ENCODE data around the gene ZNF385D.

The ZNF385D gene

DNA sequence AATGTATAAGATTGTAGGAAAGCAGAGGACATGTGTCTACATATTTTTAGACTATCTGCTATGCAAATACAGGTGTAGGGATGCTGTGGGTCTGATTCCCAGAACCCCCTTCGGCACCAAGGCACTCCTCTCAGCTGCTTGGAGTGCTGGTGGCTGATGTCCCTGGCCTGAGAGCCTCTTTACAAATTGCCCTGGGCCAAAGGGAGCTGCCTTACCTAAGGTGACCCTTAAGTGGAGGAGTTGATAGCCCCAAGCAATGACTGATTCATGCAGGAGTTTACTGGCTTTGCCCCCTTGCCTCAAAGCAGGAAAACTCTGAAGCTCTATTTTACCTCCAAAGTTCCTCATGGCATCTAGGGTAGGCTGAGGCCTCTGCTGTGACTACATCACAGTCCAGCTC lies 83.0 kb downstream of the ZNF385D start:
- Histone ChIP-seq H3K4me3 (ENCODE audit: low read length) (no peak overlapping the region), H3K9ac (ENCODE audit: low read length) (no peak overlapping the region), H3K9me3 (ENCODE audit: control insufficient read depth, low read depth, low read length) (no peaks in the 10 kb centered on the region), H3K27ac (ENCODE audit: low read length) (no peak overlapping the region), H3K36me3 (ENCODE audit: control insufficient read depth, low read depth, low read length) (no peaks in the 10 kb centered on the region), H3K4me1 (ENCODE audit: control insufficient read depth, low read depth, low read length) (peaks cover 10% of the 10 kb centered on the region), H3K27me3 (ENCODE audit: control insufficient read depth, insufficient read depth, low read length) (no peaks in the 10 kb centered on the region)

- Histone ChIP-seq H3K27ac (ENCODE audit: low read length) (no peak overlapping the region), H3K9ac (ENCODE audit: low read length) (no peak overlapping the region), H3K27me3 (ENCODE audit: control insufficient read depth, insufficient read depth, low read length) (no peaks in the 10 kb centered on the region), H3K36me3 (ENCODE audit: control insufficient read depth, low read depth, low read length) (no peaks in the 10 kb centered on the region), H3K4me3 (ENCODE audit: low read length) (no peak overlapping the region), H3K9me3 (ENCODE audit: control insufficient read depth, low read depth, low read length) (no peaks in the 10 kb centered on the region), H3K4me1 (ENCODE audit: control insufficient read depth, low read depth, low read length) (peaks cover 10% of the 10 kb centered on the region)
Measured at GRCh38 chr3:21665444-21666100, 85.4 kb downstream of the ZNF385D start.

GRCh38 chr3:21664996-21665395 lies 86.0 kb downstream of the ZNF385D start:
- H3K36me3 ChIP-seq (ENCODE audit: control insufficient read depth, low read depth, low read length): no peaks in the 10 kb centered on the region
- no peaks in the 10 kb centered on the region for H3K27me3 ChIP-seq (ENCODE audit: control insufficient read depth, insufficient read depth, low read length)
- no peak overlapping the region for H3K4me3 ChIP-seq (ENCODE audit: low read length)
- no peaks in the 10 kb centered on the region for H3K9me3 ChIP-seq (ENCODE audit: control insufficient read depth, low read depth, low read length)
- peaks cover 10% of the 10 kb centered on the region for H3K4me1 ChIP-seq (ENCODE audit: control insufficient read depth, low read depth, low read length)
- no peak overlapping the region for H3K9ac ChIP-seq (ENCODE audit: low read length)
- H3K27ac ChIP-seq (ENCODE audit: low read length): no peak overlapping the region

DNA sequence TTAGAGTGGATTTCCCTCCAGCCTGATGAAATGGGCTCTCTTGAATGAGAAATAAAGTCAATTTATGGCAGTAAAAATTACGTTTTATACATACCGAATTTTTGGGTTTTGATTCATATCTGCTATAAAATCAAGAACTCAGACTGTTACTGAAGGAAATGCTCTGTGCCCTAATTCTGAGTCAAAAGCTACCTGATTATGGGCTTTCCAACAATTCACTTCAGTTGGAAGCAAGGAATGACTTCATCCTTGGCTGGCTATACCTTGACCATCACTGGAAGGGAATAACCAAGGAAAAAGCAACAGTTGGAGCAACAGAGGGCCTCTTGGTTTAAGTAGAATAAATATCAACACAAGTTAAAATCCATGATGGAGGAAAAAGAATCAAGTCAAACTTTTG lies 88.6 kb downstream of the ZNF385D start:
- Histone ChIP-seq H3K36me3 (ENCODE audit: control insufficient read depth, low read depth, low read length) (no peaks in the 10 kb centered on the region), H3K9me3 (ENCODE audit: control insufficient read depth, low read depth, low read length) (no peaks in the 10 kb centered on the region), H3K4me3 (ENCODE audit: low read length) (no peak overlapping the region), H3K4me1 (ENCODE audit: control insufficient read depth, low read depth, low read length) (peaks cover 10% of the 10 kb centered on the region), H3K9ac (ENCODE audit: low read length) (no peak overlapping the region), H3K27me3 (ENCODE audit: control insufficient read depth, insufficient read depth, low read length) (no peaks in the 10 kb centered on the region), H3K27ac (ENCODE audit: low read length) (no peak overlapping the region)

GRCh38 chr3:21654662-21655061 lies 96.3 kb downstream of the ZNF385D start:
- Histone ChIP-seq H3K4me1 (ENCODE audit: control insufficient read depth, low read depth, low read length) (no peaks in the 10 kb centered on the region), H3K9me3 (ENCODE audit: control insufficient read depth, low read depth, low read length) (no peaks in the 10 kb centered on the region), H3K4me3 (ENCODE audit: low read length) (no peak overlapping the region), H3K27ac (ENCODE audit: low read length) (no peak overlapping the region), H3K36me3 (ENCODE audit: control insufficient read depth, low read depth, low read length) (no peaks in the 10 kb centered on the region), H3K9ac (ENCODE audit: low read length) (no peak overlapping the region), H3K27me3 (ENCODE audit: control insufficient read depth, insufficient read depth, low read length) (no peaks in the 10 kb centered on the region)

GRCh38 chr3:21654241-21654640 lies 96.8 kb downstream of the ZNF385D start:
- Histone ChIP-seq H3K4me3 (ENCODE audit: low read length) (no peak overlapping the region), H3K9me3 (ENCODE audit: control insufficient read depth, low read depth, low read length) (no peaks in the 10 kb centered on the region), H3K27ac (ENCODE audit: low read length) (no peak overlapping the region), H3K4me1 (ENCODE audit: control insufficient read depth, low read depth, low read length) (no peaks in the 10 kb centered on the region), H3K9ac (ENCODE audit: low read length) (no peak overlapping the region), H3K36me3 (ENCODE audit: control insufficient read depth, low read depth, low read length) (no peaks in the 10 kb centered on the region), H3K27me3 (ENCODE audit: control insufficient read depth, insufficient read depth, low read length) (no peaks in the 10 kb centered on the region)

DNA sequence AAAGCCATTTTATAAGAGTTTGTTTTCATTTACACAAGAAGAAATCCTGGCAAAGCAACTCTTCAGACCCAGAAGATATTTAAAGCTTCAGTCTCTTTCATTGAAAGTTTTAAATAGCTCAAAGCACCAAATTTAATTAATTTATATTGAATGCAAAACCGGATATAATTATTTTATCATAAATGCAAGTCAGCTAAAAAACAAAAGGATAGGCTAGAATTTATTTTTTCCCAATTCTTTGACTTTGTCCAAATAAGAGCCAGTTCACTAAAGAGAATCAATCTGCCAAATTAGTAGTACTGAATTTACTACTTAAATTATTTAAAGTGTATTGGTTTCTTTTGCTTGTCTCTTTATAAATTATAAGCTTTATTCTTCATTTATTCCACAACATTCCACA lies 101.5 kb downstream of the ZNF385D start:
- peaks cover 5% of the 10 kb centered on the region for H3K4me1 ChIP-seq (ENCODE audit: control insufficient read depth, low read depth, low read length)
- H3K27me3 ChIP-seq (ENCODE audit: control insufficient read depth, insufficient read depth, low read length): no peaks in the 10 kb centered on the region
- no peak overlapping the region for H3K4me3 ChIP-seq (ENCODE audit: low read length)
- no peaks in the 10 kb centered on the region for H3K36me3 ChIP-seq (ENCODE audit: control insufficient read depth, low read depth, low read length)
- no peak overlapping the region for H3K9ac ChIP-seq (ENCODE audit: low read length)
- H3K9me3 ChIP-seq (ENCODE audit: control insufficient read depth, low read depth, low read length): no peaks in the 10 kb centered on the region
- no peak overlapping the region for H3K27ac ChIP-seq (ENCODE audit: low read length)

GRCh38 chr3:21647961-21648360 lies 103.0 kb downstream of the ZNF385D start:
- H3K9me3 ChIP-seq (ENCODE audit: control insufficient read depth, low read depth, low read length): no peaks in the 10 kb centered on the region
- no peak overlapping the region for H3K9ac ChIP-seq (ENCODE audit: low read length)
- no peaks in the 10 kb centered on the region for H3K27me3 ChIP-seq (ENCODE audit: control insufficient read depth, insufficient read depth, low read length)
- no peaks in the 10 kb centered on the region for H3K36me3 ChIP-seq (ENCODE audit: control insufficient read depth, low read depth, low read length)
- peaks cover 5% of the 10 kb centered on the region for H3K4me1 ChIP-seq (ENCODE audit: control insufficient read depth, low read depth, low read length)
- H3K27ac ChIP-seq (ENCODE audit: low read length): no peak overlapping the region
- H3K4me3 ChIP-seq (ENCODE audit: low read length): no peak overlapping the region

GRCh38 chr3:21645121-21645897 lies 105.7 kb downstream of the ZNF385D start:
- no peaks in the 10 kb centered on the region for H3K9me3 ChIP-seq (ENCODE audit: control insufficient read depth, low read depth, low read length)
- peaks cover 12% of the 10 kb centered on the region for H3K4me1 ChIP-seq (ENCODE audit: control insufficient read depth, low read depth, low read length)

GRCh38 chr3:21644268-21644667 lies 106.7 kb downstream of the ZNF385D start:
- Histone ChIP-seq H3K4me3 (ENCODE audit: low read length) (no peak overlapping the region), H3K9ac (ENCODE audit: low read length) (no peak overlapping the region), H3K27ac (ENCODE audit: low read length) (no peak overlapping the region), H3K27me3 (ENCODE audit: control insufficient read depth, insufficient read depth, low read length) (no peaks in the 10 kb centered on the region), H3K4me1 (ENCODE audit: control insufficient read depth, low read depth, low read length) (peaks cover 12% of the 10 kb centered on the region), H3K36me3 (ENCODE audit: control insufficient read depth, low read depth, low read length) (no peaks in the 10 kb centered on the region), H3K9me3 (ENCODE audit: control insufficient read depth, low read depth, low read length) (no peaks in the 10 kb centered on the region)

More at GRCh38 chr3:21645121-21645897, 105.7 kb downstream of the ZNF385D start:
- Histone ChIP-seq H3K9ac (ENCODE audit: low read length) (no peak overlapping the region), H3K4me3 (ENCODE audit: low read length) (no peak overlapping the region), H3K27me3 (ENCODE audit: control insufficient read depth, insufficient read depth, low read length) (no peaks in the 10 kb centered on the region), H3K27ac (ENCODE audit: low read length) (no peak overlapping the region), H3K36me3 (ENCODE audit: control insufficient read depth, low read depth, low read length) (no peaks in the 10 kb centered on the region)

DNA sequence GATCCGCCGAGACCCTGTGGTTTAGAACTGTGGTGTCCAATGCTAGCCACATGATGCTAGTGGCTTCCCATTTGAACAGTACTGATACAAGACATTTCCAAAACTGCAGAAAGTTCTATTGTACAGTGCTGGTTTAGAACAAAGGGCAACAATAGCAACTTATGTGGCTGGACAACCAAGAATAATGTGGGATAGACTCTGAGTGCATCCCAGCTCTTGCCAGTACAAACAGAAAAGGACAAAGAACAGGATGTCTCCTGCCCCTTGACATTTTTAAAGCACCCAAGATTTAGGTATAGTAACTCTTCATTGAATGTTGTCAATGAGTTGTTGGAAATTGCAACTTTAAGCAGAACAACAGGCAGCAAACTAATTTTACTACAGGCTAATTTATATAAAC lies 107.3 kb downstream of the ZNF385D start:
- H3K36me3 ChIP-seq (ENCODE audit: control insufficient read depth, low read depth, low read length): no peaks in the 10 kb centered on the region
- no peak overlapping the region for H3K4me3 ChIP-seq (ENCODE audit: low read length)
- no peak overlapping the region for H3K27ac ChIP-seq (ENCODE audit: low read length)
- no peaks in the 10 kb centered on the region for H3K9me3 ChIP-seq (ENCODE audit: control insufficient read depth, low read depth, low read length)
- no peak overlapping the region for H3K9ac ChIP-seq (ENCODE audit: low read length)
- peaks cover 12% of the 10 kb centered on the region for H3K4me1 ChIP-seq (ENCODE audit: control insufficient read depth, low read depth, low read length)
- H3K27me3 ChIP-seq (ENCODE audit: control insufficient read depth, insufficient read depth, low read length): no peaks in the 10 kb centered on the region

DNA sequence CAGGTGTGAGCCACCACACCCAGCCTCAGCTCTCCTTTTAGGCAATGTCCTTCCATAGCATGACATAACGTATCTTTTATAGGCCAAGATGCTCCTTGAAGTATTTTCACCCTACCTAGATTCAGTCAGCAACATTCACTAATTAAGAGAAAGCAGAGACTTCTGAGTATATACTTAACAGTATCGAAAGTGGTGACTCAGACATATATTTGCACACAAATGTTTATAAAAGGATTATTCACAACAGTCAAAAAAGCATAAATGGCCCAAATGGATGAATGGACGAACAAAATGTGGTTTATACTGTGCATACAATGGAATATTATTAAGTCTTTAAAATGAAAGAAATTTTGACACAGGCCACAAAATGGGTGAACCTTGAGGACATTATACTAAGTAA lies 108.6 kb downstream of the ZNF385D start:
- Histone ChIP-seq H3K27me3 (ENCODE audit: control insufficient read depth, insufficient read depth, low read length) (no peaks in the 10 kb centered on the region), H3K36me3 (ENCODE audit: control insufficient read depth, low read depth, low read length) (no peaks in the 10 kb centered on the region), H3K9ac (ENCODE audit: low read length) (no peak overlapping the region), H3K9me3 (ENCODE audit: control insufficient read depth, low read depth, low read length) (no peaks in the 10 kb centered on the region), H3K4me1 (ENCODE audit: control insufficient read depth, low read depth, low read length) (peaks cover 12% of the 10 kb centered on the region), H3K4me3 (ENCODE audit: low read length) (no peak overlapping the region), H3K27ac (ENCODE audit: low read length) (no peak overlapping the region)
